Measurements from ENCODE around the gene SEC24C.
"Not testable (repeated sequence)": the region's sequence is repeated elsewhere in the genome, so short reads cannot be mapped to it uniquely, and the experiment has no call there.

SEC24C gene

DNA sequence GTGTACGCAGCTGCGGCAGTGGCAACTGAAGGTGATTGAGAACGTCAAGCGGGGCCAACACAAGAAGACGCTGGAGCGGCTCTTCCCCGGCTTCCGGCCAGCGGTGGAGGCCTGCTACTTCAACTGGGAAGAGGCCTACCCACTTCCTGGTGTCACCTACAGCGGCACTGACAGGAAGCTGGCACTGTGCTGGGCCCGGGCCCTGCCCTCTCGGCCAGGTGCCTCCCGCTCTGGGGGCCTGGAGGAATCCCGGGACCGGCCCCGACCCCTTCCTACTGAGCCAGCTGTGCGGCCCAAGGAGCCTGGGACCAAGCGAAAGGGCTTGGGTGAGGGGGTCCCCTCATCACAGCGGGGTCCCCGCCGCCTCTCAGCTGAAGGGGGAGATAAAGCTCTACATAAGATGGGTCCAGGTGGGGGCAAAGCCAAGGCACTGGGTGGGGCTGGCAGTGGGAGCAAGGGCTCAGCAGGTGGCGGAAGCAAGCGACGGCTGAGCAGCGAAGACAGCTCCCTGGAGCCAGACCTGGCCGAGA is 47.8 kb downstream of the SEC24C start:
- DNase-seq (ENCODE audit: low read depth) = no peak

DNA sequence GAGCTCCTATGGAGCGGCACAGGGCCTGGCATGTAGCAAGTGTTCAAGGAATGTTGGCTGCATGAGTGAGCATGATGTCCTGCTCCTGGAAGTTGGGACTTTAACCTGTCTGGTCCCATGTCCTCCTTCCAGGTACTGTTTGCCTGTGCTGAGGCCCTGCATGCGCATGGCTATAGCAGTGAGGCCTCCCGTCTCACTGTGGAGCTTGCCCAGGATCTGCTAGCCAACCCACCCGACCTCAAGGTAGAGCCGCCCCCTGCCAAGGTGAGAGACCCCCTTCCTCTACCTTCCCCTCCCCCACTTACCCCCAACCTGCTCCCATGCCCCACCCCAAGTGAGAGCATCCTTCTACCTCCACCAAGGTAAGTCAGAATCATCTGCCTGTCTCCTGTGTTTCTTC is 49.3 kb downstream of the SEC24C start:
- DNase-seq (ENCODE audit: low read depth) = no peak

GRCh38 chr10:73795491-73795890 is 51.3 kb downstream of the SEC24C start:
- not testable (repeated sequence) for DNase-seq (ENCODE audit: low read depth)

GRCh38 chr10:73796035-73796434 is 51.9 kb downstream of the SEC24C start:
- not testable (repeated sequence) for DNase-seq (ENCODE audit: low read depth)

DNA sequence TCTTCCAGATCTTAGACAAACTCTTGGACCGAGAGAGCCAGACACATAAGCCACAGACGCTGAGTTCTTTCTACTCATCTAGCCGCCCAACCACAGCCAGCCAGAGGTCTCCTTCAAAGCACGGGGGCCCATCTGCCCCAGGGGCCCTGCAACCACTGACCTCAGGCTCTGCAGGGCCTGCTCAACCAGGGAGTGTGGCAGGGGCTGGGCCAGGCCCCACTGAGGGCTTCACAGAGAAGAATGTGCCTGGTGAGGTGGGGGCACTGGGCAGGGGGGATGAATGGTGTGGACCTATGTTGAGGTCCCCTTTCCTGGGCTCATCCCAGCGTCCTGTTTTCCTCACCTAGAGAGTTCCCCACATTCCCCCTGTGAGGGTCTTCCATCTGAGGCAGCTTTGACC is 52.6 kb downstream of the SEC24C start:
- no peak for DNase-seq (ENCODE audit: low read depth)

GRCh38 chr10:73797324-73798025 is 53.3 kb downstream of the SEC24C start:
- no peak for DNase-seq (ENCODE audit: low read depth)

DNA sequence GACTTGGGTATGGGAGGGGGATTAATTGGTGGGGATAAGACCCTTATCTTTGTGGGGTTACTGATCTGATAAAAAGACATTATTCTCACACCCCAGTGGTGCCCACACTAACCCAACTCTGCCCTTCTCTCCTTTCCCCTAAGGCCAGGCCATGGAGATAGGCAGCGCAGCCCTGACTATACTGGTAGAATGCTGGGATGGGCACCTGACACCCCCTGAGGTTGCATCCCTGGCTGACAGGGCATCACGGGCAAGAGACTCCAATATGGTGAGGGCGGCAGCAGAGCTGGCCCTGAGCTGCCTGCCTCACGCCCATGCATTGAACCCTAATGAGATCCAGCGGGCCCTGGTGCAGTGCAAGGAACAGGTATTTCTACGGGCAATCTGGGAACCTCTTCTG is 53.9 kb downstream of the SEC24C start:
- DNase-seq (ENCODE audit: low read depth) = no peak

DNA sequence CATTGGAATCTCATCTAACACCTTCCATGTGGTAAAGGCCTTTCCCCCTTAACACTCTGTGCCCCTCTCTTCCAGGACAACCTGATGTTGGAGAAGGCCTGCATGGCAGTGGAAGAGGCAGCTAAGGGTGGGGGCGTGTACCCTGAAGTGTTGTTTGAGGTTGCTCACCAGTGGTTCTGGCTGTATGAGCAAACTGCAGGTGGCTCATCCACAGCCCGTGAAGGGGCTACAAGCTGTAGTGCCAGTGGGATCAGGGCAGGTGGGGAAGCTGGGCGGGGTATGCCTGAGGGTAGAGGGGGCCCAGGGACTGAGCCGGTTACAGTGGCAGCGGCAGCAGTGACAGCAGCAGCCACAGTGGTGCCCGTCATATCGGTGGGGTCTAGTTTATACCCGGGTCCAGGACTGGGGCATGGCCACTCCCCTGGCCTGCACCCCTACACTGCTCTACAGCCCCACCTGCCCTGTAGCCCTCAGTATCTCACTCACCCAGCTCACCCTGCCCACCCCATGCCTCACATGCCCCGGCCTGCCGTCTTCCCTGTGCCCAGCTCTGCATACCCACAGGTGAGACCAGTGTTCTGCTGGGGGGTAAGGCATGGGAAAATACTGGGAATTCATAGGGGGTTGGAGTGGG is 54.9 kb downstream of the SEC24C start:
- no peak for DNase-seq (ENCODE audit: low read depth)

DNA sequence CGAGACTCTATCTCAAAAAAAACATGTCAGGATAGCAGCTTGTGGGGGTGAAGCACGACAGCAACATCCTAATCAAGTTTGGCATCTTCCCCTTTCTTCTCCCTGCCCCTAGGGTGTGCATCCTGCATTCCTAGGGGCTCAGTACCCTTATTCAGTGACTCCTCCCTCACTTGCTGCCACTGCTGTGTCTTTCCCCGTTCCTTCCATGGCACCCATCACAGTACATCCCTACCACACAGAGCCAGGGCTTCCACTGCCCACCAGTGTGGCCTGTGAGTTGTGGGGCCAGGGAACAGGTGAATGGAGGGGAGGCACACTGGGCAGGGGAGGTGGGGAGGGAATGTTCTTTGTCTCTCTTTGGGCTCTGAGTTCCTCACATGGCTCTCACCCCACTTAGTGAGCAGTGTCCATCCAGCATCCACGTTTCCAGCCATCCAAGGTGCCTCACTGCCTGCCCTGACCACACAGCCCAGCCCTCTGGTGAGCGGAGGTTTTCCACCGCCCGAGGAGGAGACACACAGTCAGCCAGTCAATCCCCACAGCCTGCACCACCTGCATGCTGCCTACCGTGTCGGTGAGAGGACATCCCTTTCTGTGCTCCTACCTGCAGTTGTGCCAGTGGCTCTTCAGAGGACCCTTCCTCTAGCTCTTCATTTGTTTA is 55.9 kb downstream of the SEC24C start:
- DNase-seq (ENCODE audit: low read depth) = no peak

GRCh38 chr10:73800560-73801252 is 56.5 kb downstream of the SEC24C start:
- DNase-seq (ENCODE audit: low read depth) = no peak

GRCh38 chr10:73801253-73801590 is 57.0 kb downstream of the SEC24C start:
- DNase-seq (ENCODE audit: low read depth) = no peak

- no peak for DNase-seq (ENCODE audit: low read depth)
These were observed 58.3 kb downstream of the SEC24C start for GRCh38 chr10:73802276-73802991.

- DNase-seq (ENCODE audit: low read depth) = no peak
These were observed 59.6 kb downstream of the SEC24C start for GRCh38 chr10:73803680-73804286.

- DNase-seq (ENCODE audit: low read depth) = no peak
These were observed 62.2 kb downstream of the SEC24C start for GRCh38 chr10:73806176-73806950.

DNA sequence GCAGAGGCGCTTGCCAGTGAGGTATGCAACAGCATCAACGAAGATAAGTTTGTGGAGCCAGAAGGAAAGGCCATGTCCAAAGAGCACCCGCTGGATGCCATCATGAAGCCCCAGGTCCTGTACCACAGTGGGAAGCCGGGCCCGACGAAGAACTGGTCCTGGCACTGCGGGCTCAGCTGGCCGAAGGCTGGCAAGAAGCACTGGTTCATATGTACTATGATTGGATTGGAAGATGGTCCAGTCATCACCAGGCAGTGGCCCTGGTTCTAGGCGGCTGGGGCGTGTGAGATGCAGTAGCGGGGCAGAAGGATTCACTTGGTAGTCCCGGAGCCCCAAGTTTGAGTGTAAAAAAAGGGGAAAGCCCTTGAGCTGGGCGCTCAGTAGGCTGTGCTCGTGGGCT is 63.3 kb downstream of the SEC24C start:
- DNase-seq (ENCODE audit: low read depth) = no peak

- DNase-seq (ENCODE audit: low read depth) = no peak
These were observed 64.0 kb downstream of the SEC24C start for GRCh38 chr10:73808021-73808815.

DNA sequence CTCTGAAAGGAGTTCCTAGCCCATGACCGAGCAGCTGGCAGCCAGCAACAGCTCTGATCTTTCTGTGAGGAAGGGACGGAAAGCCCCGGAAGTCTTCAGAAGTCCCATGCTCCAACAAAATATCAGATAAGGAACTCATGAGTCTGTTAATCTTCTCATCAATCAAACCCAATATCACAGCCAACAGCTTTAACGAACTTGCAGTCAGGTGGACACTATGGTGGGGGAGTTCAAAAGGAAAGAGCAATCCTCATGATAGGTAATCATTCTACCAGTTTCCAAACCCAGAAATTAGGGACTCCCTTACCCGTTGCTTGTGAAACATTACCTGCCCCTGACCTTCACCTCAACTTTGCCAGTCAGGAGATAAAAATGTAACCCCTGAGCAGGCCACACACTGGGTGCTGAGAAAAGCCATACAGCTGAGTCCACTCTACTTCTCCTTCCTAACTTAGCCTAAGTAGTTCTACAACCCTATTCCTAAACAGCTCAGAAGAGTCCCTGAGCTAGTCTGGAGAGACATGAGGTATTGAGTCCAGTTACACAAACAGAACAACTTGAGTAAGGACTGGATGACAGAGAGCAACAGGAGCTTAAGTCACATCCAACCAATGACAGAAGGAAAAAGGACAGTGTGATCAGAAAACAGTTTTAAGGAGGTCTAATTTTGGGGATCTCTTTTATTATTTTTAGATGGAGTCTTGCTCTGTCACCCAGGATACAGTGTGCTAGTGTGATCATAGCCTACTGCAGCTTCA is 65.1 kb downstream of the SEC24C start:
- no peak for DNase-seq (ENCODE audit: low read depth)

GRCh38 chr10:73810358-73810734 is 66.2 kb downstream of the SEC24C start:
- DNase-seq (ENCODE audit: low read depth) = no peak
